HG03571 (cell line): ENCODE measurements around the gene FAM174C.
"Not testable (repeated sequence)": the region's sequence is repeated elsewhere in the genome, so short reads cannot be mapped to it uniquely, and the experiment has no call there.

ENCODE experiments used
- ATAC-seq: cut with Tn5 transposase; IDR thresholded peaks from one replicate; pipeline ENCODE4 v1.9.1; 2021; ENCODE audit not compliant: unreplicated experiment

Gene FAM174C

GRCh38 chr19:1237027-1237659 is 38.2 kb upstream of the FAM174C start:
- no peak for ATAC-seq

DNA sequence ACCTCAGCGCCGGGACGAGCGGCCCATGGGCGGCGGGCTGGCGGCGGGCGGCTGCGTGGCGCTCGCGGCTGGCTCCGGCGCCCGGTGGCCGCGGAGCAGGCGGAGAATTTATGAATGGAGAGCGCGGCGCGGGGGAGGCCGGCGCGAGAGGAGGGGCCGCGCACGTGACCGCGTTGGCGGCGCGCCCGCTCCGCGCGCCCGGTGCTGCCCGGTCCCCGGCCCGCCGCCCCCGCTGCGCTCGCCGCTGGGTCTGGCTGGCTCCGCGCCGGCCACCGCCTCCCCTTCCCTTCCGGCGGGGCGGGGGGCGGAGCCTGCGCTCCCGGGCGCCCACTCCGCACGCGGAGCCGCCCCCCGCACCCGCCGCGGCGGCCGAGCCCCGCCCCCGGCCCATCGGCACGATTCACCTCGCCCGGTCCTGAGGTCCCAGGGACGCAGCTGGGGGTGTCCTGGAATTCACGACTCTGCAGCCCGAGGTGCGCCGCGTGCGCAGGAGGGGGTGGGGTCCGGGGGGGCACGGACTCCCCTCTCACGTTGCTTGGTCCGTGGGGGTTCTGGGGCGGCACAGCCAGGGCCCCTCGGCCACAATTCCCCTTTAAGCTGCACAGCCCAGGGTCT is 37.5 kb upstream of the FAM174C start, which contains the start of gene CBARP:
TSS of gene CBARP (minus strand) at position 252 of the 615 bp plus-strand sequence. CDS start 1,905 bp downstream, outside the sequence.
- no peak for ATAC-seq

- no peak for ATAC-seq
Measured at GRCh38 chr19:1238369-1239303, 36.7 kb upstream of the FAM174C start.

DNA sequence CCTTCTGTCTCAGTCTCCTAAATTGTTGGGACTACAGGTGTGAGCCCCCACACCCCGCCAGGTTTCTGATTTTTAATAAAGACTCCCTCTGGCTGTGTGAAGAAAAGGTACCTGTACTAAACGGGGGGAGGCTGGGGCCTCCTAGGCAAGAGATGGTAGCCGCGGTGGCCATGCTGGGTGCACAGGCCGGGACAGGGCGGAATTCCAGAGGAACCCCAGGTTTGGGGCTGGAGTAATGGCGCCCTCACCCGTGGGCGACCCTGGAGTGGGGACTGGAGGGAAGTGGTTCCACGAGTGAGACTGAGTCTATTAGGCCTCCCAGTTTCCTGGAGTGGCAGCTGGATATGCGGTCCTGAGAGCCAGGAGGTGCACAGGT is 35.9 kb upstream of the FAM174C start:
- no peak for ATAC-seq

DNA sequence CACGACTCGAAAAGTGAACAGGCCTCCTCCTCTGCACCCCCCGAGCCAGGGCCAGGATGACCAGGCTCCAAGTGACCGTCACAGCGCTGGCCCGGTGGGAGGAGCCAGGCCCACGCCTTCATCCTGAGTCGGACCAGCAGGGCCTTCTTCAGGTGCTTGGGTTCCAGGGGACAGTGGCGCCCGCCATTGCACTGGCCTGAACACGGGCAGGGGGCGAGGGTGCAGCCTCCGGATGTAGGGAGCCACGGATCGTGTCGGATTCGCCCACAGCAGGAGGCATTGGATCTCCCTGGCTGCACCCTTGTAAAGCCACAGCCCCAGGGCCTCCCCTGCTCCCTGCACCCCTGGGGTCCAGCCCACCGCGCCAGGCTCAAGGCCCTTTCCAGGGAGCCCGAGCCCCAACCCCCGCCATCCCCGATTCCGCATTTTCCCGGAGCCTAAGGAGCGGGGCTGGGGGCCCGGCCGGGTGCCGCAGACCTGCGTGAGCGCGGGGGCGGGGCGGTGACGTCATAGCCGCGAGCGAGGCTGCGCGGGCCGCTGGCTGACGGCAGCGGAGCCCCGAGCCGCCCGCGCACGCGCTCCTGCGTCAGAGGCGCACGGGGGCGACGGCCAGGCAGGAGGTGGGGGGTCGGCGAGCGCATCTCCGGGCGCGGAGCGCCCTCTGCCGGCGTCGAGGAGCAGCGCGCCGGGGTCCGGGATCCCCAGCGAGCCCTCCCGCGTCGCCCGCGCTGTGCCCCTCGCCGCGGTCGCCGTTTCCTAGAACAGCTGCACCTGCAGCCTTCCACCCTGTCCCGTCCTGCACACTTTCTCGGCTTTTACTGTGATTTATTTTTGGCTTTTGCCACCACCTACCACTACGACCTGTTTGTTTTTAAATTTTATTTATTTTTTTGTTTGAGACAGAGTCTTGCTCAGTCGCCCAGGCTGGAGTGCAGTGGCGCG is 35.3 kb upstream of the FAM174C start:
- ATAC-seq: no peak

DNA sequence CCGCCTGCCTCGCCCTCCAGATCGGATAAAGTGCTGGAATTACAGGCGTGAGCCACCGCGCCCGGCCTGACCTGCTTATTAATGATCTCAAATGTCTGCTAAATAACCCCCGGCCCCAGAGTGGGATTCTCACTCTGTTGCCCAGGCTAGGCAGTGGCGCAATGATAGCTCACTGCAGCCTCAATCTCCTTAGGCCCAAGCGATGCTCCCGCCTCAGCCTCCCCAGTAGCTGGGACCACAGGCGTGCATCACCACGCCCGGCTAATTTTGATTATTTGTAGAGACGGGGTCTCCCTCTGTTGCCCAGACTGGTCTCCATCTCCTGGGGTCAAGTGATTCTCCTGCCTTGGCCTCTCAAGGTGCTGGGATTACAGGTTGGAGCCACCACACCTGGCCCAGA is 34.4 kb upstream of the FAM174C start:
- no peak for ATAC-seq

GRCh38 chr19:1241417-1242095 is 33.8 kb upstream of the FAM174C start, which contains the start of gene ATP5F1D:
Gene ATP5F1D (plus strand): TSS chr19:1241751. CDS start chr19:1241851, 100 bp downstream.
- peak; percentile 49 for ATAC-seq

- ATAC-seq: no peak
Measured at GRCh38 chr19:1243768-1244692, 31.3 kb upstream of the FAM174C start.

DNA sequence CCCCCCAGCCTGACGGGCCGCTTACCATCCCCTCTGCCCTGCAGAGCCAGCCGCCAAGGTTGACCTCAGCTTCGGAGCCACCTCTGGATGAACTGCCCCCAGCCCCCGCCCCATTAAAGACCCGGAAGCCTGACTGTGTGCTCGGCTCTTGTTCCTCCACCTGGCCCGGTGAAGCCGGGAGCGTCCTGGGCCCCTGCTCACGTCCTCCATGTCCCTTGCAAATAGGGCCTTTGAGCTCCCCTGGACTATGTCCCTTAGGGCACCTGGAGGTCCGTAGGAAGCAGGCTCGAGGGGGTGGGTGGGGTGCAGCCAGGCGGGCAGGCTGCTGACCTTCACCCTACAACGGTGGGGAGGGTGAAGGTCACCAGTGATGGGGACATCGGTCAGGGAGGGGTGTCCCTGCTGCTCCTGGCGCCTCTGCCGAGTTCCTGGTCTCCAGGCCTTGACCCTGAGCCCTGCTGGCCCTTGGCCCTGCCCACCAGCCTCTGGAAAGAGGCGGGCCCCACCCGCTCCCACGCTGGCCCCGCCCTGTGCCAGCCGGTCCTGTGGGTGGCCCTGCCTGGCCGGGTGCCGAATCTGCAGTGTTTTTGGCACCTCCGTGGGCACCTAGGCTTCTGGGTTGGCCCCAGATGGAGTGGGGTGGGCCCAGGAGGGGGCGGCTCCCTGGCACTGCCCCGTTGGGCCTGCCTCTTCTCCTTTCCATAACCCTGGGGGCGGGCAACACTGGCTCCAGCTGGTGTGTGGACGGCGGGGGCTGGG is 30.5 kb upstream of the FAM174C start:
- ATAC-seq: no peak

DNA sequence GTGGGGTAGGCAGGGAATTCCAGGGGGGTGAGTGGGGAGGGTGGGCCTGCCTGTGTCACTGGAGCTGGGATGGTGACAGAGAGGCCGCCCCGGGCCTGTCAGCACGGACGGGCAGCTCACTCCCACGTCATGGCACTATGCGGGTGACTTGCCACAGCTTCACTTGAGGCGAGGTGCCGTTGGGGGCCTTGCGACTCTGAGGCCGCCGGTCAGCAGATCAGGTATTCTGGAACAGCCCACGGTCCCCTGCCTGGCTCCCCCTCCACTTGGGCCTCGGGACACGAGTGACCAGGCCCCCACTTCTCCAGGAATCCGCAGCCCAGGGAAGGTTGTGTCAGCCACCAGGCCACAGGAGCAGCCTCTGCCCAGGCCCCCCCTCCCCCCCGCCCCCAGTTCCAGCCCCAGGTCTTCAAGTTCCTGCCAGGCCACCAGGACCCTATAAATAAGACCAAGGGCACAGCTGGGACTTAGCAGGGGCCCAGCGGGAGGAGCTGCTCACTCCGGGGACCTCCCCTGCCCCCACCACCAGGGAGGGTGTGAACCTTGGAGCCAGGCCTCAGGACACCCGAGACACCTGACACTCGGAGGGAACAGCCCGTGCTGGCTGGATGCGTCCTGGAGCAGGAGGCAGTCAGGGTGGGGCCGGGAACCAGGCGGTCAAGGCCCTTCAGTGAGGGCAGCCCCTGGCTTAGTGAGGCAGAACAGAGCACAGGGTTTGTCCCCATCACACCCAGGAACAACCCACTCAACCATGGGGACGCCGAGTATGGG is 29.7 kb upstream of the FAM174C start:
- ATAC-seq: no peak

GRCh38 chr19:1246265-1247087 is 28.9 kb upstream of the FAM174C start:
- not testable (repeated sequence) for ATAC-seq

GRCh38 chr19:1247748-1248138 is 27.6 kb upstream of the FAM174C start:
- no peak for ATAC-seq

DNA sequence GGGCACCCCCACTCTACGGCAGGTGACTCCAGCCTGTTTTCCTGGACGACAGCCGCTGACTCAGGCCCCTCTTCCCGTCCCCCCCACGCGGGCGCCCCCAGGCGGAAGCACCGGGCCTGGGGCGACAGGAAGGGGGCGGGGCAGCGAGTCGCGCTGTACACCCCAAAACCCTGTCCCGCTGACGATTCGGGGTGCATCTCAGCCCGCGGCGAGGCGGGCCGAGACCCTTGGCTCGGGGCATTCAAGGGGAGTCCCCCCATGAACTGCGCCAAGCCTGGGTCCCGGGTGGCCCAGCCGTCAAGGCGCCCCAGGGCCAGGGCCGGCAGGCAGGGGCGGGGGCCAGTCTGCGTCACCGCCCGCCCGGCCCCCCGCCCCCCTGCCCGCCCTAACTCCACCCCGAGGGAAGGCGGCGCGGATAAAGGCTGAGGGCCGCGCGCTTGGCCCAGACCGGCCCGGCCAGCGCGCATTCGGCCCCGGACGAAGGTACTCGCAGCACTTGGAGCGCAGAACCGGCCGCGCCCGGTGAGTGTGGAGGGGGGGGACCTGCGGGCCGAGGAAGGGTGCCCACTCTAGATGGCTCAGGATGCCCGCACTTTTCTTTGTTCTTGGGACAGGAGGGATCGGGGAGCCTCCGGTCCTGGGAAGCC is 27.1 kb upstream of the FAM174C start, which contains the start of gene MIDN:
TSS of gene MIDN (plus strand) at position 445 of the 647 bp plus-strand sequence. CDS start 1,714 bp downstream, outside the sequence.
- peak; percentile 23 for ATAC-seq

DNA sequence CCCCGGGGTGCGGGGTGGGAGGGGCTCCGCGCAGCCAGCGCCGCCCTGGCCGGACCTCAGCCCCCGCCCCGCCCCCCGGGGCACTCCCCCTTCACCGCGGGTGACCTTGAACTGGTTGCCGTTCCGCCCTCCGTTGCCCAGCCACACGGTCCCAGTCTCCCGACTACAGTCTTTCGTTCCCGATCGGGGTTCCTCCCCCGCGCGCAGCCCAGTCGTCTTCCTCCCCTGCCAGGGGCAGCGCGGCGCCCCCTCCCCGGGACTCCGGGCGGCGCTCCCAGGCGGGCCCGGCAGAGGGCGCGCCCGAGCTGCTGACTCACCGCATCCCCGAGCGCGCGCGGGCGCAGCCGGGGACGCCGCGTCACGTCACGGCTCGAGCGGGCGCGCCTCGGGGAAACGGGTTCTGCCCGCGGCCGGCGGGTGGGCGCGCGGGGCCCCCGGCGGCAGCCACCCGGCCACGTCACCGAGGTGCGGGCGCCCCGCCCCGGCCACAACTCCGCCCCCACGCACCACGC is 26.5 kb upstream of the FAM174C start:
- peak; percentile 20 for ATAC-seq

- ATAC-seq: peak; percentile 43
Measured at GRCh38 chr19:1249298-1249989, 25.9 kb upstream of the FAM174C start.
